ENCODE data around the gene RAP2B.
A peak's percentile ranks its signal among the peaks of the same experiment; 100 is the strongest.
"Not testable (repeated sequence)": the region's sequence is repeated elsewhere in the genome, so short reads cannot be mapped to it uniquely, and the experiment has no call there.

The RAP2B gene

DNA sequence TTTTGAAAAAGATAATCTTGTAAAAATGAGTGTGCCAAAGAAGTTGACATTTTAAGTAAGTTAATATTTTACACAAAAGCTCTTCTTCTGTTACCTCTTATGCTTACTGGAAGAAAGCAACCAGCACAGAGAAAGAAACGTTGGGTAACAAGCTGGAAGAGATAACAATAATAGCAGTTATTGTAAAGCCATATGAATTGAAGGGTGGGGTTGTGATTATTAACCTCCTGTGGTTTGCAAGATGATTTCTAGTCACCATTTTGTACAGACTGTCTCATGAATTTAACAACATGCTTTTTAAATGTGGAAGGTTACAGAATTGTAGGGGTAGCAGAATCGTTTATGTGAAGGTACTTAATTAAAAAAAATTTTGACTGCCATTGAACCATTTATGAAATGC, 9.2 kb downstream of the RAP2B start:
- H3K27ac Mint-ChIP-seq: no peak overlapping the region
- H3K9me3 Mint-ChIP-seq: no peaks in the 10 kb centered on the region
- DNase-seq: no peak
- H3K4me1 Mint-ChIP-seq: peaks cover 38% of the 10 kb centered on the region
- no peak overlapping the region for H3K4me3 Mint-ChIP-seq
- no peak for ATAC-seq
- H3K27me3 Mint-ChIP-seq: no peaks in the 10 kb centered on the region

DNA sequence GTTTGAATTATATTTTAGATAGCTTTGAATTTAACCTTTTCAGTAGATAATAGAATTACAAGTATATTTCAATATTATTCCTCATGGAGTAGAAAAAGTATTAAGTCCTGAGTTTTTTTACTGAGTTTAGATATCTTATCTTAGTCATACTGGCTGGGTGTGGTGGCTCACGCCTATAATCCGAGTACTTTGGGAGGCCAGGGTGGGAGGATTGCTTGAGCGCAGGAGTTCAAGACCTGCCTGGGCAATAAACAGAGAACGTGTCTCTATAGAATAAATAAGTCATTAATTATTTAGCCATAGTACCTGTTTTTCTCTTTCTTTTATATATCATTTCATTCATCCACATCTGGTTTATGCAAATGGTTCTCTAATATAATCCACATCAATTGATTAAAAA, 9.9 kb downstream of the RAP2B start:
- Mint-ChIP-seq H3K4me1 (peaks cover 32% of the 10 kb centered on the region), H3K9me3 (no peaks in the 10 kb centered on the region), H3K27me3 (no peaks in the 10 kb centered on the region), H3K4me3 (no peak overlapping the region), H3K27ac (no peak overlapping the region)
- DNase-seq (no peak), ATAC-seq (no peak)

DNA sequence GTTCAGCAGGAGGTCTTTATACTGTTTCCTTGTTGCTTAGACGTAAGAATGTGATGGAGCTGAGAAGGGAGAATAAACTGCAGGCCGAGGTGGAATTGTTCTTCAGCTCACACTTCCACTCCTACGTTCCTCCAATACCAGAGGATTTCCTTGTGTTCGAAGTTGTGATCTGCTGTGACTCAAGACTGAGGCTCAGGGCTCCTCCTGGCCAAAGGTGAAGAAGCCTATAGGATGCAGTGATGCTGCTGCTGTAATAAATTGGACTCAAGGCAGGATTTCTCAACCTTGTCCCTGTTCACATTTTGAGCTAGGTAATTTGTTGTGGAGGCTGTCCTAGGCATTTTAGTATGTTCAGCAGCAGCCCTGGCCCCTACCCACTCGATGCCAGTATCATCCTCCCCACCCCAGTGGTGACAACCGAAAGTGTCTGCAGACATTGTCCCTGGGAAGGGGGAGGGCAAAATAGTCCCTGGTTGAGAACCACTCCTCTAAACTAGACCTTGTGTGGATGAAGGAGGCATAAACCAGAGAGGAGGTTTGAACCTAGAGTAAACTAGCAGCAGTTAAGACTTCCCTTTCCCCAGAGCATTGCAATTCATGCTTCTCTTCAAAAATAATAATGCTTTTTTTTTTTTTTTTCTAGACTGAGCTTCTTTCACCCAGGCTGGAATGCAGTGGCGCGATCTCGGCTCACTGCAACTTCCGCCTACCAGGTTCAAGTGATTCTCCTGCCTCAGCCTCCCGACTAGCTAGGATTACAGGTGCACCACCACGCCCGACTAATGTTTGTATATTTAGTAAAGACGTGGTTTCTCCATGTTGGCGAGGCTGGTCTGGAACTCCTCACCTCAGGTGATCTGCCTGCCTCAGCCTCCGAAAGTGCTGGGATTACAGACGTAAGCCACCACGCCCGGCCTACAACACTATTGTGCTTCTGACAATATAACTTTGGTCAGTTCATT, 11.1 kb downstream of the RAP2B start:
- Mint-ChIP-seq H3K27ac (peak overlapping the region in 1 of 2 donors; percentile 34), H3K9me3 (no peaks in the 10 kb centered on the region), H3K4me1 (peaks cover 20% of the 10 kb centered on the region), H3K27me3 (no peaks in the 10 kb centered on the region), H3K4me3 (no peak overlapping the region)
- ATAC-seq: peak; percentile 39
- no peak for DNase-seq

DNA sequence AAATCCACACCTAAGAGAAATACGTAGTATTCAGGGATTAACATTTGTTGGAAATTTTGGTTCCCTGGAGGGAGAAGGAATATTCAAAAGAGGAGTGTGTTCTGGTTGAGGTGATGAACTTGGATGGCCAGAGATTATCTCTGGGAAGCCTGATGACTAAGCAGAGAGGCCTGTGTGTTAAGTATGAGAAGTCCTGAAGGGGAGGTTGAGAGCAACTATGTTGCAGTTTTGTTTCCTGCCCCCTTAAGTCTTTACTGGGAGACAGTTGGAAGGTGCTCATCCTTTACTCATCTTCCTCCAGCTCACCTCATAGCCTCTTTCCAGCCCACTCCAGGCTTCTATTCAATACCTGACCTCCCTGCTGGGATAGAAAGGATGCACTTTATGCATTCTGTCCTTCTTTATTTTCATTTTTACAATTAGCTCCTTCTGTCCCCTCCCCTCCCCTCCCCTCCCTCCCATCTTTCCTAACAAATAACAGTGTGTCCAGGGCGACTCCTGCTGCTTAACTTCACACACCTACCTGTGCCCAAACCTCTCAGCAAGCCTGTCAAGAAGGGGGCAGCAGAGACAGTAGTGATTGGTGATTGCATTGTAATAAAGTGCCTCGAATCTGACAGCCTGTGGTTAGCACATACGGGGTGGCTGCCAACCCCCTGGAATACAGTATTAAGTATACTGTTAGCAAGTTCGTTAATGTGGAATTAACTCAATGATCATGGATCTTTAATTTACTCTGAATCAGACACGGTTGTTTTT, 11.9 kb downstream of the RAP2B start:
- H3K27me3 Mint-ChIP-seq: no peaks in the 10 kb centered on the region
- no peak overlapping the region for H3K4me3 Mint-ChIP-seq
- ATAC-seq (no peak), DNase-seq (no peak)
- H3K4me1 Mint-ChIP-seq: peaks cover 19% of the 10 kb centered on the region
- H3K9me3 Mint-ChIP-seq: no peaks in the 10 kb centered on the region
- no peak overlapping the region for H3K27ac Mint-ChIP-seq

DNA sequence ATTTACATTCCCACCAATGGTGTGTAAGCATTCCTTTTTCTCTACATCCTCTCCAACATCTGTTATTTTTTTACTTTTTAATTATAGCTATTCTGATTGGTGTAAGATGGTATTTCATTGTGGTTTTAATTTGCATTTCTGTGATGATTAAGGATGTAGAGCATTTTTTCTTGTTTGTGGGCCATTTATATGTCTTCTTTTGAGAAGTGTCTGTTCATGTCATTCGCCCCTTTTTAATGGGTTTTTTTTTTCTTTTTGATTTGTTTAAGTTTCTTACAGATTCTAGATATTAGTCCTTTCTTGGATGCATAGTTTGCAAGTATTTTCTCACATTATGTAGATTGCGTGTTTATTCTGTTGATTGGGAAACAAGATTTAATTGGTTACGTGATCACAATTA, 14.2 kb downstream of the RAP2B start:
- H3K4me1 Mint-ChIP-seq: peaks cover 15% of the 10 kb centered on the region
- no peaks in the 10 kb centered on the region for H3K9me3 Mint-ChIP-seq
- no peak for ATAC-seq

DNA sequence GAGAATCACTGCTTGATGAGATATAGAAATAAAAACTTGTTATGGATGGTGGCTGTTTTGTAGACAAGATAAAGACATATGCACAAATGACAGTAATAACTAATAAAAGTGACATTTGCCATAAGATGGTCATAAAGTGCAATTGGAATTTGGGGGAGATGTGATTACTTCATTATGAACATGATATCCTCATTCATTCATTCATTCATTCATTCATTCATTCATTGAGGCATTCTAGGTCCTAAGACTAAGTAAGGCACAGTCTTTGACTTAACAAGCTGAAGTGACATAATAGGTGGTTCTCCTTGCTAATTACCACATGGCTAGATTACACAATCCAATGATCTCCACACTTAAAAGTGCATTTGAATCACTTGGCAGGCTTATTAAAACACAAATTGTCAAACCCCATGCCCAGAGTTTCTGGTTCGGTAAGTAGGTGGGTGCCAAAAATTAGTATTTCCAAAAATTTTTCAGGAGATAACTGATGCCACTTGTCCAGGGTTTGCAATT, 18.9 kb downstream of the RAP2B start:
- ATAC-seq (no peak), DNase-seq (no peak)
- Mint-ChIP-seq H3K4me3 (no peak overlapping the region), H3K9me3 (no peaks in the 10 kb centered on the region), H3K27ac (no peak overlapping the region), H3K27me3 (no peaks in the 10 kb centered on the region), H3K4me1 (peaks cover 13% of the 10 kb centered on the region)

More for the DNA sequence above, 14.2 kb downstream of the RAP2B start:
- no peak for DNase-seq
- H3K27me3 Mint-ChIP-seq: no peaks in the 10 kb centered on the region
- no peak overlapping the region for H3K4me3 Mint-ChIP-seq
- H3K27ac Mint-ChIP-seq: no peak overlapping the region

DNA sequence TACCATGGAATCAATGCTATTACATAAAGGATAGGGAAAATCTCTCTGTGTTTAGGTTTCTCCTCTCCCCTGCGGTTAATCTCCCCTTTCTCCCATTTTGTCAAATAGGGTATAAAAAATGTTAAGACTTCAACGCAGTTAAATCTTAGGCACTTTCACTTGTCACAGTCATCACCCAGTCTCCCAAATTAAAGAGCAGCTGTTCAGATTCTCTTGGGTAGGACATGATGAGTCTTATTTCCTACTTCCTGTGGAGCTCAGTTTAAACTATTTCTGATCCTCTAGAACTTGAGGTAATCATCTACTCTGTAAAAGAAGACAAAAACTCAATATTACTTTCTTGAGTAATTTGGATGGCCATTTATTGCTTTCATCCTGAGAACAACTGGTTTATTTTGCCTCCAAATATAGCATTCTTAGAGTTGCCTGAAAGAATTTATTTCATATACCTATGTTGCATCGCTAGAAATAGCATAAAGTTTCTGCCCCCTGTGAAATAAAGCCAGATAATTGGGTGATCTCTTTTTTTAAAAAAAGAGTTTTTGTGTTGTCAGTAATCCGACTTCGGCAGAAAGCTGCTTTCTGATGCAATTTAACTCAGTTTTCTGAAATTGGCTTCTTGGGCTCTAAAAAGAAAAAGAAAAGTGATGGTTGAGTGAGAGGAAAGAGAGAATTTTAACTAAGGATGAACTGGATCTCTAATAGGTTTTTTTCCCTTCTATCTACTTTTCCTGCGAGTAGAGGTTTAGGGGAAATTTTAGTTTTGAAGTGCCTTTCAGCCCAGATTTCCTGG, 20.7 kb downstream of the RAP2B start:
- DNase-seq: no peak
- H3K4me3 Mint-ChIP-seq: no peak overlapping the region
- H3K9me3 Mint-ChIP-seq: no peaks in the 10 kb centered on the region
- peak overlapping the region; percentile 69 to 70 for H3K27ac Mint-ChIP-seq
- no peak for ATAC-seq
- no peaks in the 10 kb centered on the region for H3K27me3 Mint-ChIP-seq
- peaks cover 15% of the 10 kb centered on the region for H3K4me1 Mint-ChIP-seq

DNA sequence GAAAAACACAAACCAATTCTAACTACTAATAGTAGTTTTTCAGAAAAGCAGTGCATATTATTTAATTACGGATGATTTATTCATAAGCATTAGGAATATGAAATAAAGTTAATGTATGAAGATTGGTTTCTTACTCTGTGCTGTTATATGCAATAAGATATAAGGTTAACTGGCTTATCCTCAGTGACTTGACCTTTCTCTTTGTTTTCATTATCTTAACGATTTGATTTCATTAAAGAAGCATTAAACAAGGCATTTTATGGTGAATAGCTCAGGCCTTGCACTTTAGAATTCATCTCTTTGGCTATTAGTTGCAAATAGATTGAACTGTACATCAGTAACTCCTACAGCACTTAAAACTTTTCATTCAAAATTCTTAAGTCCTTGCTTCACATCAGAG, 28.9 kb downstream of the RAP2B start:
- ATAC-seq: no peak
- Mint-ChIP-seq H3K4me1 (peaks cover 2% of the 10 kb centered on the region), H3K9me3 (no peaks in the 10 kb centered on the region), H3K27me3 (no peaks in the 10 kb centered on the region), H3K4me3 (no peak overlapping the region), H3K27ac (no peak overlapping the region)
- no peak for DNase-seq

DNA sequence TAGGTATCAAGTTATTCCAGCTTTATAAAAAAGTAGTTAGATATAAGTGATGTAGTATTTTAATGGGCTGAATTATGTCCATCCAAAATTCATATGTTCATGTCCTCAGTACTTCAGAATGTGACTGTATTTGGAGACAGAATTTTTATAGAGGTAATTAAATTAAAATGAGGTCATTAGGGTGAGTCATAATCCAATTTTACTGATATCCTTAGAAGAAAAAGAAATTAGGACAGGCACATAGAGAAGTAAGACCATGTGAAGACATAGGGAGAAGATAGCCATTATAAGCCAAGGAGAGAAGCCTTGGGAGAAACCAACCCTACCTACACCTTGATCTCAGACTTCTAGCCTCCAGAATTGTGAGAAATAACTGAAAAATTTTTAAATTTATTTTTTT, 30.3 kb downstream of the RAP2B start:
- Mint-ChIP-seq H3K27me3 (no peaks in the 10 kb centered on the region), H3K9me3 (no peaks in the 10 kb centered on the region), H3K27ac (no peak overlapping the region), H3K4me3 (no peak overlapping the region), H3K4me1 (no peaks in the 10 kb centered on the region)
- DNase-seq (no peak), ATAC-seq (no peak)

DNA sequence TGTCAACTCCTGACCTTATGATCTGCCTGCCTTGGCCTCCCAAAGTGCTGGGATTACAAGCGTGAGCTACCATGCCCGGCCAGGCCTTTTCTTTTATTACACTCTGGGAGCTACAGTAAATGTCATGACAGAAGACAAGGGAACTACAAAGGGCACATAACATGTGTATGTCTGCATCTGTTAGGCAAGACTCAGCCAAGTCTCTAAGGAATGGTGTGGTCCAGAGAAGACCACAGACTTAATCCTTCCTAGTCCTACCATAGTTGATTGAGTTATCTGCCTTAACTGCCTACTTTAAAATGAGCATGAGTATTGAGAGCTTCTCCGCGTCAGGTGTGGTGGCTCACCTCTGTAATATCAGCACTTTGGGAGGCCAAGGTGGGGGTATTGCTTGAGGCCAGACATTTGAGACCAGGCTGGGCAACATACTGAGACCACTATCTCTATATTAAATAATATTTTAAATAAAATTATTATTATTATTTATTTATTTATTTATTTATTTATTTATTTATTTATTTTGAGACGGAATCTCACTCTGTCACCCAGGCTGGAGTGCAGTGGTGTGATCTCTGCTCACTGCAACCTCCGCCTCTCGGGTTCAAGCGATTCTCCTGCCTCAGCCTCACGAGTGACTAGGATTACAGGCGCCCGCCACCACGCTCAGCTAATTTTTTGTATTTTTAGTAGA, 31.9 kb downstream of the RAP2B start:
- not testable (repeated sequence) for DNase-seq, H3K4me1 Mint-ChIP-seq, H3K4me3 Mint-ChIP-seq

DNA sequence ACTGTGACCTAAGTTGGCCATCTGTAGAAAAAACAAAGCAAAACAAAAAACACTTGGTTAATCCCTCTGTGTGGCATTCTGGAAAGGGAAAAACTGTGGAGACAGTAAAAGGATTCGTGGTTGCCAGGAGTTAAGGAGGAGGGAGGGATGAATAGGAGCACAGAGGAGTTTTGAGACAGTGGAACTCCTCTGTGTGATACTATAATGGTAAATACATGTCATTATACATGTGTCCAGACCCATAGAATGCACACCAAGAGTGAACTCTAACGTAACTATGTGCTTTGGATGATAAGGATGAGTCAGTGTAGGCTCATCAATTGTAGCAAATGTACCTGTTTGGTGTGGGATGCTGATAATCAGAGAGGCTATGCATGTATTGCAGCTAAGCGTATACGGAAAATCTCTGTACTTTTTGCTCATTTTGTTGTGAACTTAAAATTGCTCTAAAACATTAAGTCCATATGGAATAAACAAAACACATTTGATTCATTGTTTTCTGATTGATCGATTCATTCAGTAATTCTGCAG, 33.4 kb downstream of the RAP2B start:
- no peak overlapping the region for H3K4me3 Mint-ChIP-seq
- DNase-seq (no peak), ATAC-seq (no peak)
- no peaks in the 10 kb centered on the region for H3K27me3 Mint-ChIP-seq
- no peak overlapping the region for H3K27ac Mint-ChIP-seq
- H3K4me1 Mint-ChIP-seq: no peaks in the 10 kb centered on the region
- H3K9me3 Mint-ChIP-seq: no peaks in the 10 kb centered on the region

More for the DNA sequence above, 31.9 kb downstream of the RAP2B start:
- H3K9me3 Mint-ChIP-seq, H3K27ac Mint-ChIP-seq, H3K27me3 Mint-ChIP-seq, ATAC-seq: not testable (repeated sequence)

DNA sequence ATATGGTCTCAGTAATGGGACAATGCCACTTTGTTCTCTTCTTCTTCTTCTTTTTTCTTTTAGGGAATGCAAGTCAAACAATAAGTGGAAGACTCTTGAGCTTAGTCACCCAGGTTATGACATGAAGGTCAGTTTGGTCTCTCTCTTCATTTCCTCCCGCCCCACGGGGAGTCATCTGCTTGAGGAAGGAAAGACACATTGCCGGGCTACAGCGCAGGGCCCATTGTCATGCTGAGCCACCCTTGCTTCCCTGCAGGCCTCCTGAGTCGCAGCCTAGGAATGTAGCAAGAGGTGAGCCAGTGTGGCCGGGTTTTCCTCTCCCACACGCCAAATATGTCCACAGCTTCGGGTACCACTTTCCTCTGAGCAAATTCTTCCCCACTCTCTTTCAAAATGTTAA, 47.6 kb downstream of the RAP2B start:
- H3K27ac Mint-ChIP-seq: no peak overlapping the region
- ATAC-seq (no peak), DNase-seq (no peak)
- H3K27me3 Mint-ChIP-seq: no peaks in the 10 kb centered on the region
- no peak overlapping the region for H3K4me3 Mint-ChIP-seq
- no peaks in the 10 kb centered on the region for H3K9me3 Mint-ChIP-seq
- H3K4me1 Mint-ChIP-seq: peaks cover 14% of the 10 kb centered on the region

DNA sequence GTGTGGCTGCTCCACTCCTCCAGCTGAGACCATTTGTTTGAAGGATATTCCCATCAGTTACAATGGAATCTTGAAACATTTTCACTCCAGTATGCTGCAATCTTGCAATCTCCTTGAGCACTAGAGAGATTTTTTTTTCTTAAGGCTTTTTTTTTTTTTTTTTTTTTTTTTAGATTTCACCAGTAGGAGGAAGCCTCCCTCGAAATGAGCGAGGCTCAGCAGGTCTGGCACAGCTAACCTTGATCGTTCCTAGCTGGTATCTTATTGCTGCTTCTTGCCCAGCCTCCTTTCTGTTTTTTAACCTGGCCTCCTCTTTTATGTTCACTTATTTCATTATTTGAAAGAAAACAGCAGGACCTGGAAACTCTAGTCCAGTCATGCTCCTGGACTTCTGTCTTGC, 48.1 kb downstream of the RAP2B start:
- no peaks in the 10 kb centered on the region for H3K27me3 Mint-ChIP-seq
- H3K27ac Mint-ChIP-seq: peak overlapping the region in 1 of 2 donors; percentile 79
- H3K9me3 Mint-ChIP-seq: no peaks in the 10 kb centered on the region
- peak overlapping the region; percentile 7 to 10 for H3K4me3 Mint-ChIP-seq
- H3K4me1 Mint-ChIP-seq: peaks cover 14% of the 10 kb centered on the region
- no peak for DNase-seq
- ATAC-seq: peak; percentile 56

DNA sequence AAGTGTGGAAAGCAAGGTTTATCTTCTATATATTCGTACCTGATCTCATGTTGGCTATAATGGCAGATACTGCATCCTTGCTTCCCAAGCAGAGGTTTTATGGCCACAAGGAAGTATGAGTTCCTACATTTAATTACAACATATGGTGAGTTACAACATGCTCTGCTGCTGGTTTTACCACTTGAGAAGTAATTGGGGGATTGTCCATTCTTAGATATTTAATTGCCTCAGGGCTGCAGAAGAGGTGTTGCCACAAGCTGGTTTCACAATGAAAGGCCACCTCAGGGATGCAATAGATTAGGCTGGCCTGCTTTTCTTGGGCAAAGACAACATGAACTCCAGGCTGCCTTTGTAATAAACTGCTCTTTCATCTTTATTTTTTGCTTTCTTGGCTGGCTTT, 48.6 kb downstream of the RAP2B start:
- H3K27ac Mint-ChIP-seq: no peak overlapping the region
- ATAC-seq (no peak), DNase-seq (no peak)
- H3K27me3 Mint-ChIP-seq: no peaks in the 10 kb centered on the region
- H3K4me3 Mint-ChIP-seq: peak overlapping the region in 1 of 2 donors; percentile 10
- H3K9me3 Mint-ChIP-seq: no peaks in the 10 kb centered on the region
- H3K4me1 Mint-ChIP-seq: peaks cover 14% of the 10 kb centered on the region

DNA sequence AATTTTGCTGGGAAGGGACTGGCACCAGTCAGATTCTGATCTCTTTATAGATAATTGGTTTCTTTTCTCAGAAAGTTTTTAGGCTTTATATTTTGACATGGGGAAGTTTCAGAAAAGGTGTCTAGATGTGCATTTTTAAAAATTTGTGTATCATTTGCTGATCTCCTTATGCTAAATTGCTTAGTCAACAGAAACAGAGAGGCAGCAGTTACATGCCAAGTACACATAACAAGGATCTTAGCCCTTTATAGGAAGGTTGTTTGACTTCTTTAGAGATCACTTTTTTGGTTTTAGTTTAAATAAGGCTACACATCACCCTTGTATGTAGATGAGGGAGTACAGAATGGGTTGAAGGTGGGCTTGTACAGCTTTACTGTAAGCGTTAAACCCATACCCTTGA, 53.5 kb downstream of the RAP2B start:
- DNase-seq: no peak
- peak overlapping the region in 1 of 2 donors; percentile 23 for H3K27ac Mint-ChIP-seq
- H3K9me3 Mint-ChIP-seq: no peaks in the 10 kb centered on the region
- H3K4me3 Mint-ChIP-seq: no peak overlapping the region
- no peak for ATAC-seq
- no peaks in the 10 kb centered on the region for H3K27me3 Mint-ChIP-seq
- H3K4me1 Mint-ChIP-seq: peaks cover 26% of the 10 kb centered on the region
